Esophagus squamous epithelium (tissue), 5 donors: ENCODE data around the gene MRM3. TPM values are rescaled to one million over a fixed set of nuclear protein-coding genes. Genes with fewer than 3 reads are reported as not detected.
"Not testable (repeated sequence)": the region's sequence is repeated elsewhere in the genome, so short reads cannot be mapped to it uniquely, and the experiment has no call there.

ENCODE experiments used
- DNase-seq: peaks from one replicate; lab custom pipeline; 2025; lab: John Stamatoyannopoulos, UW
- H3K27ac ChIP-seq, 4 donors: fragments of 200-600 bp; sonication (generic); one replicate each; pipeline ENCODE4 v1.5.1; 2016 to 2019; ENCODE audit warnings: mild to moderate bottlenecking in 1 of 4
- H3K27me3 ChIP-seq, 4 donors: fragments of 200-600 bp; sonication (generic); 1 replicate in 3 of 4; 2 replicates in 1 of 4; pipeline versions ENCODE4 v1.5.1 to v1.6.0; 2017 to 2021; ENCODE audit warnings: antibody characterized with exemption in 1 of 4
- H3K36me3 ChIP-seq, 3 donors: fragments of 200-600 bp; sonication (generic); one replicate each; pipeline ENCODE4 v1.5.1; 2016 to 2019
- H3K4me1 ChIP-seq, 3 donors: fragments of 200-600 bp; sonication (generic); one replicate each; pipeline ENCODE4 v1.5.1; 2017 to 2019
- H3K4me3 ChIP-seq, 4 donors: fragments of 200-600 bp; sonication (generic); 1 replicate in 3 of 4; 2 replicates in 1 of 4; pipeline ENCODE4 v1.5.1; 2016 to 2019; ENCODE audit warnings: mild to moderate bottlenecking in 2 of 4, moderate library complexity in 1 of 4
- H3K9me3 ChIP-seq, 3 donors: fragments of 200-600 bp; sonication (generic); one replicate each; pipeline ENCODE4 v1.5.1; 2016 to 2019
- CTCF ChIP-seq, 6 experiments: fragments of 450-650 bp in 4 of 6; fragments of 200-600 bp in 2 of 6; sonication (generic) in 2 of 6; IDR thresholded peaks; one replicate each; pipeline ENCODE4 v1.5.1; 2016 to 2019; ENCODE audit warnings: antibody characterized with exemption in 6 of 6, mild to moderate bottlenecking in 4 of 6, moderate library complexity in 4 of 6
- POLR2A ChIP-seq, 4 donors: fragments of 450-650 bp; IDR thresholded peaks; one replicate each; pipeline ENCODE4 v1.6.1; 2017; ENCODE audit warnings: antibody characterized with exemption in 4 of 4, mild to moderate bottlenecking in 4 of 4, moderate library complexity in 3 of 4
- WGBS, 2 donors: methylation state at CpG; one replicate each; pipeline ENCODE4 v1.1.5; 2018; 5-methylcytosine and 5-hydroxymethylcytosine counted together
- intact Hi-C: fragments of 100-400 bp; cut with DNase I; formaldehyde crosslinking; loops from one replicate; pipeline ENCODE4 v1.15.0; 2022
- total RNA-seq, 4 donors: library from RNA; depleted of rRNA; stranded (reverse); fragments of >200 nt; gene quantifications; one replicate each; pipeline ENCODE4 v1.1.0, GENCODE V29; 2016
- donor health status: DM: yes; HTN: yes; CAD: no.

MRM3 gene
- total RNA-seq, 4 donors from 2014 or later, result 15.7 to 25.7 (median 18.7) TPM

GRCh38 chr17:835263-835662 lies 53.1 kb downstream of the MRM3 start:
- intact Hi-C loops, result no loop called here

GRCh38 chr17:835721-836120 lies 53.6 kb downstream of the MRM3 start:
- WGBS, 2 donors, result 67 to 80% methylated on average over 2 to 3 of the region's 27 CpGs
- intact Hi-C loops, H3K9me3 ChIP-seq, H3K4me1 ChIP-seq, H3K27me3 ChIP-seq, H3K4me3 ChIP-seq, DNase-seq, H3K36me3 ChIP-seq: not testable (repeated sequence)
- H3K27ac ChIP-seq, result peak overlapping the region in 3 of 4 donors; percentile 54 to 65 (median 59)

More at GRCh38 chr17:835263-835662, 53.1 kb downstream of the MRM3 start:
- H3K27ac ChIP-seq, result peak overlapping the region in 2 of 4 donors; percentile 16 to 59
- no peak for DNase-seq
- no peaks in the 10 kb centered on the region for H3K9me3 ChIP-seq
- TF ChIP-seq POLR2A (IDR thresholded peaks at IDR 0.05) (no peak), CTCF (IDR thresholded peaks at IDR 0.05) (no peak)
- no peaks in the 10 kb centered on the region for H3K36me3 ChIP-seq
- 58 to 75% methylated on average over 9 of the region's 9 CpGs for WGBS, 2 donors
- no peaks in the 10 kb centered on the region for H3K27me3 ChIP-seq
- peaks cover 0 to 12% (median 0%) of the 10 kb centered on the region in 3 donors for H3K4me1 ChIP-seq
- no peak overlapping the region for H3K4me3 ChIP-seq

- TF ChIP-seq CTCF (IDR thresholded peaks at IDR 0.05), result no peak
- no peak for TF ChIP-seq POLR2A (IDR thresholded peaks at IDR 0.05)
- no peak for DNase-seq
- H3K4me1 ChIP-seq, result peaks cover 0 to 5% (median 0%) of the 10 kb centered on the region in 3 donors
- 75 to 85% methylated on average over 4 to 8 of the region's 9 CpGs for WGBS, 2 donors
- intact Hi-C loops, result no loop called here
- no peaks in the 10 kb centered on the region for H3K27me3 ChIP-seq
- H3K27ac ChIP-seq, result peak overlapping the region in 3 of 4 donors; percentile 54 to 65 (median 59)
- H3K4me3 ChIP-seq, result no peak overlapping the region
- H3K9me3 ChIP-seq, result no peaks in the 10 kb centered on the region
- no peaks in the 10 kb centered on the region for H3K36me3 ChIP-seq
These were observed 54.0 kb downstream of the MRM3 start for GRCh38 chr17:836151-836550.

- H3K27ac ChIP-seq, result peak overlapping the region in 1 of 4 donors; percentile 28
- TF ChIP-seq POLR2A (IDR thresholded peaks at IDR 0.05) (no peak), CTCF (IDR thresholded peaks at IDR 0.05) (no peak)
- H3K4me3 ChIP-seq, result no peak overlapping the region
- H3K9me3 ChIP-seq, result no peaks in the 10 kb centered on the region
- peaks cover 0 to 12% (median 0%) of the 10 kb centered on the region in 3 donors for H3K4me1 ChIP-seq
- no peaks in the 10 kb centered on the region for H3K27me3 ChIP-seq
- no peaks in the 10 kb centered on the region for H3K36me3 ChIP-seq
- intact Hi-C loops, result no loop called here
- WGBS, 2 donors, result 74 to 82% methylated on average over 10 to 11 of the region's 11 CpGs
- no peak for DNase-seq
These were observed 56.3 kb downstream of the MRM3 start for GRCh38 chr17:838486-838885.

- H3K4me1 ChIP-seq, result peaks cover 0 to 11% (median 0%) of the 10 kb centered on the region in 3 donors
- no peak overlapping the region for H3K4me3 ChIP-seq
- TF ChIP-seq CTCF (IDR thresholded peaks at IDR 0.05), result no peak
- TF ChIP-seq POLR2A (IDR thresholded peaks at IDR 0.05), result no peak
- H3K27ac ChIP-seq, result no peak overlapping the region
- intact Hi-C loops, result no loop called here
- no peaks in the 10 kb centered on the region for H3K9me3 ChIP-seq
- DNase-seq, result no peak
- no peaks in the 10 kb centered on the region for H3K27me3 ChIP-seq
- 30 to 100% methylated on average over 2 to 3 of the region's 33 CpGs for WGBS, 2 donors
- no peaks in the 10 kb centered on the region for H3K36me3 ChIP-seq
These were observed 59.2 kb downstream of the MRM3 start for GRCh38 chr17:841313-841712.

Other genes with a start within 250 kb of the MRM3 start
- gene VPS53, start 67.5 kb upstream of the MRM3 start, total RNA-seq, result 10 to 100 TPM; 20.9 to 28.8 (median 27.6) TPM
- 10 to 100 TPM; 12.7 to 31.9 (median 20.9) TPM for gene TLCD3A, start 49.8 kb upstream of the MRM3 start, total RNA-seq
- gene GEMIN4, start 30.1 kb upstream of the MRM3 start, total RNA-seq, result 10 to 100 TPM; 16.6 to 33.0 (median 20.1) TPM
- 10 to 100 TPM; 37.4 to 89.2 (median 46.0) TPM for gene GLOD4, start 73 bp upstream of the MRM3 start, total RNA-seq
- 10 to 100 TPM; 19.5 to 34.9 (median 28.7) TPM for gene NXN, start 197.4 kb downstream of the MRM3 start, total RNA-seq
- gene TIMM22, start 214.8 kb downstream of the MRM3 start, total RNA-seq, result 10 to 100 TPM in 3 of 4 donors, 1 to 10 TPM in 1; 7.7 to 18.5 (median 11.8) TPM